ENCODE results near the gene YIPF6.
"Not testable (repeated sequence)": the region's sequence is repeated elsewhere in the genome, so short reads cannot be mapped to it uniquely, and the experiment has no call there.

- TF ChIP-seq EZH2 (IDR thresholded peaks at IDR 0.05; ENCODE audit: borderline replicate concordance, low read depth, low read length, severe bottlenecking); CTCF (IDR thresholded peaks at IDR 0.05; ENCODE audit: borderline replicate concordance, extremely low read depth, low read length, poor library complexity, severe bottlenecking): not testable (repeated sequence)
These were observed 61.1 kb downstream of the YIPF6 start for GRCh38 chrX:68559905-68560304.
